Suprapubic skin (tissue), 4 donors: ENCODE data around the gene FASN. TPM values are rescaled to one million over a fixed set of nuclear protein-coding genes. Genes with fewer than 3 reads are reported as not detected.

Experiments used
- DNase-seq, 2 donors: peaks; one replicate each; pipeline ENCODE4 v3.0.0-alpha.2; 2019; ENCODE audit warnings: low spot score in 2 of 2
- H3K27ac ChIP-seq: fragments of 200-600 bp; sonication (generic); one replicate; pipeline ENCODE4 v1.5.1; 2019
- H3K27me3 ChIP-seq: fragments of 200-600 bp; sonication (generic); one replicate; pipeline ENCODE4 v1.5.1; 2019
- H3K36me3 ChIP-seq: fragments of 200-600 bp; sonication (generic); one replicate; pipeline ENCODE4 v1.5.1; 2019
- H3K4me1 ChIP-seq: fragments of 200-600 bp; sonication (generic); one replicate; pipeline ENCODE4 v1.5.1; 2019
- H3K4me3 ChIP-seq: fragments of 200-600 bp; sonication (generic); one replicate; pipeline ENCODE4 v1.5.1; 2019; ENCODE audit warnings: mild to moderate bottlenecking
- H3K9me3 ChIP-seq: fragments of 200-600 bp; sonication (generic); one replicate; pipeline ENCODE4 v1.5.1; 2019
- EP300 ChIP-seq: sonication (generic); formaldehyde crosslinking; IDR thresholded peaks from one replicate; pipeline ENCODE4 v1.6.1; 2017; ENCODE audit warnings: antibody characterized with exemption
- POLR2A ChIP-seq, 2 donors: fragments of 450-650 bp; IDR thresholded peaks; one replicate each; pipeline ENCODE4 v1.6.1; 2017; ENCODE audit warnings: antibody characterized with exemption in 2 of 2, mild to moderate bottlenecking in 2 of 2, moderate library complexity in 2 of 2
- POLR2AphosphoS5 ChIP-seq, 3 donors: sonication (generic); formaldehyde crosslinking; IDR thresholded peaks; one replicate each; pipeline ENCODE4 v1.6.1; 2017; ENCODE audit warnings: antibody characterized with exemption in 3 of 3
- WGBS: methylation state at CpG from one replicate; pipeline ENCODE4 v1.1.5; 2018; 5-methylcytosine and 5-hydroxymethylcytosine counted together
- total RNA-seq, 4 donors: library from RNA; depleted of rRNA; stranded (reverse); fragments of >200 nt; gene quantifications; one replicate each; pipeline ENCODE4 v1.1.0, GENCODE V29; 2016
- TF ChIP-seq, protein P1 (sequence below), 2 donors: fragments of 200-600 bp in 1 of 2; fragments of 450-650 bp in 1 of 2; sonication (generic) in 1 of 2; IDR thresholded peaks; one replicate each; pipeline ENCODE4 v1.5.1; 2016 to 2019; ENCODE audit warnings: antibody characterized with exemption in 2 of 2, mild to moderate bottlenecking in 1 of 2, moderate library complexity in 1 of 2

Gene FASN
- total RNA-seq, 4 donors from 2014 or later, result 278 to 464 (median 359) TPM

DNA sequence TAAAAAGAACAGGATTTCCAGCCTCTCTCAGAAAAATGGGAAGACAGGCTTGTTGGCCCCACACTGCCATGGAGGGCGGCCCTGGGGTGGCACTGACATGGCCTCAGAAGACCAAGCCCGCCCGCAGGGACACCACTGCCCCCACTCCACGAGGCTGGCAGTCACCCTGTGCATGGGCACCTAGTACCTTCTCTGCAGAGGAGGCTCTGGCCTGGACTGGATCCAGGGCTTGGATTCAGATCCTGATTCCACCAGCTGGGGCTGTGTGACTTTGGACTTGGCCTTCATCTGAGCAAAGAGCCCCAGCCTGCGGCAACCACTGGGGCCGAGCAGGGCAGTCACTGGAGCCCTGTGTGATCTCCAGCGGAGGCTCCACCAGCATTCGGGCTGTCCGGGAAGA lies 16.8 kb upstream of the FASN start:
- H3K4me3 ChIP-seq, result no peak overlapping the region
- no peak overlapping the region for H3K27ac ChIP-seq
- no peaks in the 10 kb centered on the region for H3K9me3 ChIP-seq
- TF ChIP-seq POLR2A (IDR thresholded peaks at IDR 0.05), result no peak
- TF ChIP-seq, protein P1, sequence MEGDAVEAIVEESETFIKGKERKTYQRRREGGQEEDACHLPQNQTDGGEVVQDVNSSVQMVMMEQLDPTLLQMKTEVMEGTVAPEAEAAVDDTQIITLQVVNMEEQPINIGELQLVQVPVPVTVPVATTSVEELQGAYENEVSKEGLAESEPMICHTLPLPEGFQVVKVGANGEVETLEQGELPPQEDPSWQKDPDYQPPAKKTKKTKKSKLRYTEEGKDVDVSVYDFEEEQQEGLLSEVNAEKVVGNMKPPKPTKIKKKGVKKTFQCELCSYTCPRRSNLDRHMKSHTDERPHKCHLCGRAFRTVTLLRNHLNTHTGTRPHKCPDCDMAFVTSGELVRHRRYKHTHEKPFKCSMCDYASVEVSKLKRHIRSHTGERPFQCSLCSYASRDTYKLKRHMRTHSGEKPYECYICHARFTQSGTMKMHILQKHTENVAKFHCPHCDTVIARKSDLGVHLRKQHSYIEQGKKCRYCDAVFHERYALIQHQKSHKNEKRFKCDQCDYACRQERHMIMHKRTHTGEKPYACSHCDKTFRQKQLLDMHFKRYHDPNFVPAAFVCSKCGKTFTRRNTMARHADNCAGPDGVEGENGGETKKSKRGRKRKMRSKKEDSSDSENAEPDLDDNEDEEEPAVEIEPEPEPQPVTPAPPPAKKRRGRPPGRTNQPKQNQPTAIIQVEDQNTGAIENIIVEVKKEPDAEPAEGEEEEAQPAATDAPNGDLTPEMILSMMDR (IDR thresholded peaks at IDR 0.05), result no peak
- TF ChIP-seq EP300, result no peak
- no peak for DNase-seq
- 91% methylated on average over 6 of the region's 9 CpGs for WGBS
- H3K4me1 ChIP-seq, result no peaks in the 10 kb centered on the region
- no peaks in the 10 kb centered on the region for H3K27me3 ChIP-seq
- H3K36me3 ChIP-seq, result peaks cover 18% of the 10 kb centered on the region

- Histone ChIP-seq H3K4me3 (no peak overlapping the region), H3K27me3 (no peaks in the 10 kb centered on the region), H3K36me3 (peaks cover 18% of the 10 kb centered on the region), H3K27ac (no peak overlapping the region), H3K9me3 (no peaks in the 10 kb centered on the region), H3K4me1 (no peaks in the 10 kb centered on the region)
- TF ChIP-seq POLR2A (IDR thresholded peaks at IDR 0.05) (no peak), EP300 (no peak), POLR2AphosphoS5 (IDR thresholded peaks at IDR 0.05) (no peak)
- TF ChIP-seq, protein P1 (IDR thresholded peaks at IDR 0.05), result no peak
- DNase-seq, result no peak
- 80% methylated on average over 3 of the region's 10 CpGs for WGBS
Measured at GRCh38 chr17:82114447-82114846, 16.4 kb upstream of the FASN start.

- Histone ChIP-seq H3K27me3 (no peaks in the 10 kb centered on the region), H3K4me3 (no peak overlapping the region), H3K9me3 (no peaks in the 10 kb centered on the region), H3K4me1 (no peaks in the 10 kb centered on the region), H3K36me3 (peaks cover 18% of the 10 kb centered on the region), H3K27ac (no peak overlapping the region)
- no peak for DNase-seq
- TF ChIP-seq, protein P1 (IDR thresholded peaks at IDR 0.05), result no peak
- TF ChIP-seq EP300 (no peak), POLR2AphosphoS5 (IDR thresholded peaks at IDR 0.05) (no peak), POLR2A (IDR thresholded peaks at IDR 0.05) (no peak)
- 91% methylated on average over 11 of the region's 13 CpGs for WGBS
Measured at GRCh38 chr17:82113941-82114340, 15.9 kb upstream of the FASN start.

- Histone ChIP-seq H3K27me3 (no peaks in the 10 kb centered on the region), H3K4me3 (no peak overlapping the region), H3K9me3 (no peaks in the 10 kb centered on the region), H3K27ac (no peak overlapping the region), H3K36me3 (peaks cover 18% of the 10 kb centered on the region), H3K4me1 (no peaks in the 10 kb centered on the region)
- no peak for DNase-seq
- TF ChIP-seq EP300 (no peak), POLR2AphosphoS5 (IDR thresholded peaks at IDR 0.05) (no peak), POLR2A (IDR thresholded peaks at IDR 0.05) (no peak)
- TF ChIP-seq, protein P1 (IDR thresholded peaks at IDR 0.05), result no peak
- 96% methylated on average over 9 of the region's 9 CpGs for WGBS
Measured at GRCh38 chr17:82113422-82113821, 15.4 kb upstream of the FASN start.

- TF ChIP-seq EP300 (no peak), POLR2AphosphoS5 (IDR thresholded peaks at IDR 0.05) (no peak), POLR2A (IDR thresholded peaks at IDR 0.05) (no peak)
- TF ChIP-seq, protein P1 (IDR thresholded peaks at IDR 0.05), result no peak
- H3K4me1 ChIP-seq, result no peaks in the 10 kb centered on the region
- H3K4me3 ChIP-seq, result no peak overlapping the region
- no peaks in the 10 kb centered on the region for H3K27me3 ChIP-seq
- 89% methylated on average over 6 of the region's 6 CpGs for WGBS
- no peak overlapping the region for H3K27ac ChIP-seq
- H3K36me3 ChIP-seq, result peaks cover 18% of the 10 kb centered on the region
- DNase-seq, result no peak
- no peaks in the 10 kb centered on the region for H3K9me3 ChIP-seq
Measured at GRCh38 chr17:82112914-82113311, 14.9 kb upstream of the FASN start.
